HUES64 (cell line): Measurements from ENCODE around the gene C1QL1.

Experiments
- H3K27ac ChIP-seq: 2 replicates; pipeline ENCODE4 v1.7.0; 2013; ENCODE audit warnings: low read depth, low read length, inconsistent platforms
- H3K27me3 ChIP-seq: 2 replicates; pipeline ENCODE4 v1.6.1; 2013; ENCODE audit warnings: mild to moderate bottlenecking, low read length; ENCODE audit not compliant: insufficient read depth
- H3K36me3 ChIP-seq: 2 replicates; pipeline ENCODE4 v1.6.1; 2013; ENCODE audit warnings: mild to moderate bottlenecking, low read length; ENCODE audit not compliant: insufficient read depth
- H3K4me1 ChIP-seq: 2 replicates; pipeline ENCODE4 v1.6.1; 2013; ENCODE audit warnings: mild to moderate bottlenecking, low read length, moderate library complexity; ENCODE audit not compliant: insufficient read depth
- H3K4me3 ChIP-seq: 2 replicates; pipeline ENCODE4 v1.5.1; 2013; ENCODE audit warnings: mild to moderate bottlenecking, low read length, moderate library complexity
- H3K9ac ChIP-seq: 2 replicates; pipeline ENCODE4 v1.6.1; 2013; ENCODE audit warnings: mild to moderate bottlenecking, low read depth, low read length
- H3K9me3 ChIP-seq: 2 replicates; pipeline ENCODE4 v1.6.1; 2013; ENCODE audit warnings: low read depth, low read length; ENCODE audit not compliant: insufficient read depth
- WGBS: fragments of 150-250, 120-280 bp; methylation state at CpG from one replicate; pipeline ENCODE4 v1.1.7; 2013; ENCODE audit warnings: missing lambda C conversion rate; 5-methylcytosine and 5-hydroxymethylcytosine counted together

C1QL1 gene

DNA sequence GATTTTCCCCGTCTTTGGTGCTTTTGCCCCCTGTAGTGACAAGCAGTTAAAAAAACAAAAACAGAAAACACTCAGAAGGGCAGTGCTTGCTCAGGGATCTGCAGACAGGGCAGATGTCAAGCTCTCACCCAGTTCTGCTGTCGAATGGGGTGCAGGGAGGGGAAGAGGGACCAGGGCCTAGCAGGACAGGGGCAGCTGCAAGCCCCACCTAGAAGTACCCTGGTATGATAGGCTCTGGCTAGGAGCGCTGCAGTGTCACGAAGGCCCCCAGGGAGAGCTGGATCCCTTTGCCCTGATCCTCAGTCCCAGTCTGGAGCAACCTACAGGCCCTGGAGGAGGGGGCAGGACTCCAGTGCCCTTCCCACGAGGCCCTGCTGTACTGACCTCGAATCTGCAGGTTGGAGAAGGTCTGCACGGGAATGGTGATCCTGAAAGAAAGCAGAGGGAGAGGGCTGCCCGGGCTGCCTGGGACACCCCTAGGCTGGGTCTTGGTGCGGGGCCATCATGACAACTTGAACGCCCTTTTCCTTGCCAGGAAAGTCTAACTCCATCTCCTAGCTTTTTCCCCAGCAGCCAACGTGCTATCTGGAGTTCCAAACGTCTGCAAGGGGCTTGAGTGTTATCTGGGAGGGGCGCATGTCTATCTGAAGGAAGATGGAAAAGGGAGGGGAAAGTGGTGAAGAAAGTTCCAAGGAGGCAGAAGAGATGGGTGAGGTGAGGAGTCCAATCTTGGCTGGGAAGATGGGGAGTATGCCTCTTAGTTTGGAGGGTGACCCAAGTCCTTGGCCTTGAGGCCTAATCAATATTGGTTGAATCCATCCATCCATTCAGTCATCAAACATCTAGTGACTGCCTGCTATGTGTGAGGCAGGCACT is 57.6 kb downstream of the C1QL1 start:
- H3K27ac ChIP-seq, result no peak overlapping the region
- H3K4me3 ChIP-seq, result peak overlapping the region; percentile 55; the same call in 1 of the 2 replicates
- H3K9ac ChIP-seq, result no peak overlapping the region
- H3K9me3 ChIP-seq, result no peaks in the 10 kb centered on the region
- 0 out of 2 replicates have a peak, but pooled peaks cover 6% of the 10 kb centered on the region for H3K4me1 ChIP-seq
- 89% methylated on average over 13 of the region's 13 CpGs for WGBS
- H3K27me3 ChIP-seq, result peaks cover 29% of the 10 kb centered on the region
- no peaks in the 10 kb centered on the region for H3K36me3 ChIP-seq
